ENCODE measurements around the gene PKNOX1.
A peak's percentile ranks its signal among the peaks of the same experiment; 100 is the strongest.
"Not testable (repeated sequence)": the region's sequence is repeated elsewhere in the genome, so short reads cannot be mapped to it uniquely, and the experiment has no call there.

The PKNOX1 gene

DNA sequence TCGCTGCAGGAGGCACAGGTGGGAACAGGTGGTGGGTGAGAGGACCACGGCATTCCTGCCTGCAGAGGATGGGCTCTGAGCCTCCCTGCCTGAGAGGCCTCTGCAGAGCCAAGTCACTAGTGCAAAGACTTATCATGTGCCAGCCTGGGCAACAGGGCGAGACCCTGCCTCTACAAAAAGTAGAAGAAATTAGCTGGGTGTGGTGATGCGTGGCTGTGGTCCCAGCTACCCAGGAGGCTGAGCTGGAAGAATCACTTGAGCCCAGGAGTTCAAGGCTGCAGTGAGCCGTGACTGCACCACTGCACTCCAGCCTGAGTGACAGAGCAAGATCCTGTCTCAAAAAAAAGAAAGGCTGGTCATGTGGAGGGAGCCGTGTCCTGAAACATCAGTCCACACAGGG is 46.4 kb downstream of the PKNOX1 start:
- no peak for DNase-seq (ENCODE audit: low spot score)

DNA sequence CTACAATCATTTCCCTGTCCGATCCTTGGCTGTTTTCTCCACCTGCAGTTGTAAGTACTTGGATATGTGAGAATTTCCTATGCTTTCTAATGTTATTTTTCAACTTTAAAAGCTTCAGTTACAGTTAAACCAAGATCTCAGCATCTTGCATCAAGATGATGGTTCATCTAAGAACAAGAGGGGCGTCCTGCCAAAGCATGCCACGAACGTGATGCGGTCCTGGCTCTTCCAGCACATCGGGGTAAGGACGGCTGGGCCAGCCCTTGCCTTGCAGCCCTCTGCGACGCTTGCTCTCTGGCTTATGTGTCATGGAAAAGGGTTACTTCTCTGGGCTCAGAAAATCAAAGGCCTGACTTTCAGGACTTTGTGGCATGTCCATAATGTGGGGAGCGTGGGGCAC is 46.8 kb downstream of the PKNOX1 start:
- no peak for DNase-seq (ENCODE audit: low spot score)

DNA sequence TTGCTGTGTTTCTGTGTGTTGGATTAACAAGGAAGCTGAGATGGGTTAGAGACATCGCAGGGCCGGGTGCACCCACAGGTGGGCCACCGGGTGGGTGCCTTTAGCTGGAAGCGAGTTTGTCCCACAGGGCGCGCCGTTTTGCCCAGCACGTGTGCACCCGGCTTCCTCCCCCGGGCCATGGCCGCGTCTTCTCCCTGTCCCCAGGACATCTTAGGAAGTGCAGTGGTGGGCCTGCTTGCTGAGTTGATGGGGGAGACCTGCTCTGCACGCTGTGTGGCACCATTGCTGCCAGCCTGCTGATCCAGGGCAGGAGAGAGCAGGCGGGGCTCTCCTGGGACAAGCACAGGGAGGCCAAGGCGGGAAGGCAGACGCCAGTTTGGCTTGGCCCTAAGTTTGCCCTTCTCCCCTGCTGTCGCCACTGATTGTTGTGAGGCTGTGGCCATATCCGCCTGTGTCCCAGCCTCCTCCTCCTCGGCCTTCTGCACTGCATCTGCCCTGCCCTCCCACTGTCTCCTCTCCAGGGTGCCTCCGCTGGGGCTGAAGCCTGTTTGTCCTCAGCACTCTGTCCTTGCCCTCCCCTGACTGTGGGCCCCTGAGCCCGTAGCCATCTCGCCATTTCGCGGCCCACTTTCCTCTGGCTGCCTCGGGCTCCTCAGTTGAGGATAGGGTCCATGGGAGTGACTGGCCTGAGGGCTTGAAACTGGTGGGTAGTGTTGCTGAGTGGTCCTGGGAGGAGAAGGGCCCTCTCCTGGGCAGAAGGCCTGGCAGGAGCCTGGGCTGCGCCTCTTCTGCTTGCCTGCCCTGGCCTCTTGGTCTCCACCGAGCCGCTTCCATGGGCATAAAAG is 47.6 kb downstream of the PKNOX1 start:
- no peak for DNase-seq (ENCODE audit: low spot score)

DNA sequence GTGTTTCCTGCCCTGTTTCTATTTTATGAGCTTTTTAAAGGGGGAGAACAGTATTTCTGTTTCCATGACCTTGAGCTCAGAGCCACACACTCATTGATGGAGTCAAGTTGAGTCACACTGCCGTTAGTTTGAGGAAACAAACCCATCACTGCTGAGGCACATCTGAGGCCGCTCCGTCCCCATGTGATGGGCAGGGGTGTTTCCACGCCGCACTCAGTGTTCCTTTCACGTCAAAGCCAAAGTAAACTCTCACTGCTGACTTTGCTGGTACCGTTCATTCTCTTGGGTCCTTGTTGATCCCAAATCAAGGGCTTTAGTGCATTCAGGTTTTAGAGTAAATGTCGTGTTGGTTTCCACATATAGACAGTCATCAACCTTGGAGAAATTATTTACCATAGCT is 48.8 kb downstream of the PKNOX1 start:
- DNase-seq (ENCODE audit: low spot score): no peak

GRCh38 chr21:43024439-43025136 is 50.2 kb downstream of the PKNOX1 start:
- no peak for DNase-seq (ENCODE audit: low spot score)

- DNase-seq (ENCODE audit: low spot score): no peak
These were observed 51.3 kb downstream of the PKNOX1 start for GRCh38 chr21:43025636-43026180.

- DNase-seq (ENCODE audit: low spot score): no peak
These were observed 53.7 kb downstream of the PKNOX1 start for GRCh38 chr21:43027846-43028731.

- DNase-seq (ENCODE audit: low spot score): no peak
These were observed 55.4 kb downstream of the PKNOX1 start for GRCh38 chr21:43029785-43030184.

- no peak for DNase-seq (ENCODE audit: low spot score)
These were observed 56.8 kb downstream of the PKNOX1 start for GRCh38 chr21:43031121-43031619.

DNA sequence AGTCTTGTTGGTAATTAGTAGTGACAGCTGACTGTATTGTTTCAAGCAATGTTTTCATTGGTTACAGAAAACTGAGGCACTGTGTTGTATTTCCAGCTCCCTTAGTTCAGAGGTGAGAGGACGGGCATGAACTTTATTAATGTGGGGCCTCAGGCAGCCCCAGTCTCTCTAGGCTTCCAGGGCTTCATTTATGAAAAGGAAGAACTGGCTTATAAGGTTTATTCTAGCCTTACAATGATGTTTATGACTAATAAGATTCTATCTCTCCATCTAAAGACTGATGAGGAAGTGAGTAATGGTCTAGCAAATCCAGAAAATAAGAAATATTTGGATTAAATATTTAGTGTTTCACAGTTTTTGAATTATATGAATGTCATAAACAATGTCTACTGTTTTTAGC is 59.7 kb downstream of the PKNOX1 start:
- no peak for DNase-seq (ENCODE audit: low spot score)

- DNase-seq (ENCODE audit: low spot score): no peak
These were observed 60.5 kb downstream of the PKNOX1 start for GRCh38 chr21:43034826-43035225.

GRCh38 chr21:43036889-43037288 is 62.5 kb downstream of the PKNOX1 start:
- not testable (repeated sequence) for DNase-seq (ENCODE audit: low spot score)

- not testable (repeated sequence) for DNase-seq (ENCODE audit: low spot score)
These were observed 63.7 kb downstream of the PKNOX1 start for GRCh38 chr21:43037918-43038658.

DNA sequence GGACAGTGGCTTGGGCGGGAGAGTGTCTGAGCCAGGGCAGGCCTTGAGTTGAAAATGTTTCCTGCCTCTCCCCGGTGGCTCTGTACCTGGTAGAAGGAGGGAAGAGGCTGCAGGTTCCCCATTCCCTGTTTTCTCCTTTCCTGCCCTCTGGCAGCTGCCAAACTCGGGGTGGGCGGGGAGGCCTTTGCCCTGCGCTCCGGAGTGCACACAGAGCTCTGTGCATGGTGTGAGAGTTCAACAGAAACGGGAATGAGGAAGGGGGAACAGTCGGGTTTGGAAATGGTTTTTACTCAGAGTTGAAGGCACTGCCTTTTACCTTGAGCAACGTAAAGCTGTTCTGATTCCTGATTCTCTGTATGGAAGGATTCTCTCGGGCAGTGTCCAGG is 64.3 kb downstream of the PKNOX1 start:
- not testable (repeated sequence) for DNase-seq (ENCODE audit: low spot score)

GRCh38 chr21:43042169-43042568 is 67.8 kb downstream of the PKNOX1 start:
- DNase-seq (ENCODE audit: low spot score): not testable (repeated sequence)

DNA sequence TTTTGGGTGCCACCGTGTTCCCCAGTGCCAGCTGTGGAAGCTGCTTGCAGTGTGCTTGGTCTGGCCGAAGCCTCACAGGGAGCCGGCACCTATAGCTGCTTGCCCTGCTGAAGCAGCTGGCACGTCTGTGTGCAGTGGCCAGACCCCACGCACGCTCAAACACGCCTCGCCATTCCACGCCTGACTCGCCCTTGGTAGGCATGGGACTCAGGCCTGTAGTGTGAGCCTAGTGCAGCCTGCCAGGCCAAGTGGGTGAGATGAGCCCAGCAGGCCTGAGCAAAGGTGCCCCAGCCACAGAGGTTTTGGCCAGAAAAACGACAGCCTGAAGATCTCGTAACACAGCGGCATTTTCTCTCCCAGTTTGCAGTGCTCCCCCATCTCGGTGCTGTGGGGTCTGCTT is 68.9 kb downstream of the PKNOX1 start:
- DNase-seq (ENCODE audit: low spot score): not testable (repeated sequence)

- not testable (repeated sequence) for DNase-seq (ENCODE audit: low spot score)
These were observed 70.2 kb downstream of the PKNOX1 start for GRCh38 chr21:43044547-43044946.

DNA sequence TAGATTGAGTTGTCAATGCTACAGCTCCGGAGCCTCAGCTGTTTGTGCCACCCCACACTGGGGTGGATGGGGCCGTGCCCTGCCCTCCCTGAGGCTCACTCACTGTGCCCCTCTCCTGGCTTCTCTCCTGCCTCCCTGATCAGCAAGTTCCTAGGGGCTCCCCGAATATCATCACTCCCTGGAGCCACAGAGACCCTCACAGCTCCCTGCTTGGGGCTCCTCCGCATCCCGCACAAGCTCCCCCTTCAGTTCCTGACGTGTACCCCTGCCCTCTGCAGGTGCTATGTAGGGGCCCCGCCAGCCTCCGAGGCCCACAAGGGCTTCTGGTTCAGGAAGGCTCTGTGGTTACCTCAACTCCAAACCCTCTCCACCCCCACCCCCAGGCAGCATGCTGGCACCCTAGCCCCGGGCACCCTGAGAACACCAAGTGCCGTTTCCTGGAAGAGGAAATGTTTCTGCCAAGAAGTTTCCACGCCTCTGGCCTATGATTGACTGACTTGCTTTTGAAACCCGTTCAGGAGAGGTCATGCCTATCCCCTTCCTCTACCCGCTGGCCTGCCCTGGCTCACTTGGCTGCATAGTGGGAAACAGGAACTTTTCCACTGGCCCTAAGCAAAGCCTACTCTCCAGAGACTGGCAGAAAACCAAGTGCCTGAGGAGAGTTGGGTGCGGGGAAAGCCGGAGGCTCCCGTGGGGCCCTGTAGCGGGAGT is 71.0 kb downstream of the PKNOX1 start:
- DNase-seq (ENCODE audit: low spot score): not testable (repeated sequence)

GRCh38 chr21:43045876-43046821 is 71.8 kb downstream of the PKNOX1 start:
- DNase-seq (ENCODE audit: low spot score): peak; percentile 13
